Astrocyte (in vitro differentiated cells and primary cell): ENCODE measurements around the gene LSM14B. TPM values are rescaled to one million over a fixed set of nuclear protein-coding genes. Genes with fewer than 3 reads are reported as not detected.

Experiments
- DNase-seq: peaks from one replicate; pipeline ENCODE4 v3.0.0-alpha.2; 2010; ENCODE audit warnings: low read depth
- FAIRE-seq: peaks from 2 replicates; lab custom pipeline; 2011; peaks lifted over from hg19 to GRCh38; lab: Jason Lieb, UNC
- H2AFZ ChIP-seq: 2 replicates; pipeline ENCODE4 v1.6.0; 2012; ENCODE audit warnings: low read depth, low read length, inconsistent platforms
- H3K27ac ChIP-seq: 2 replicates; pipeline ENCODE4 v1.5.1; 2011; ENCODE audit warnings: low read depth, low read length, inconsistent platforms
- H3K27me3 ChIP-seq: 2 replicates; pipeline ENCODE4 v1.6.0; 2011; ENCODE audit warnings: low read length, inconsistent platforms; ENCODE audit not compliant: insufficient read depth
- H3K36me3 ChIP-seq: 2 replicates; pipeline ENCODE4 v1.5.1; 2011; ENCODE audit warnings: low read length, inconsistent platforms; ENCODE audit not compliant: insufficient read depth
- H3K4me1 ChIP-seq: 2 replicates; pipeline ENCODE4 v1.5.1; 2011; ENCODE audit warnings: low read length, inconsistent platforms; ENCODE audit not compliant: insufficient read depth
- H3K4me2 ChIP-seq: 2 replicates; pipeline ENCODE4 v1.6.0; 2012; ENCODE audit warnings: low read length, inconsistent platforms
- H3K4me3 ChIP-seq: 2 replicates; pipeline ENCODE4 v1.5.1; 2011; ENCODE audit warnings: low read depth, mild to moderate bottlenecking, low read length, inconsistent platforms; ENCODE audit not compliant: insufficient read depth
- H3K79me2 ChIP-seq: 2 replicates; pipeline ENCODE4 v1.6.0; 2012; ENCODE audit warnings: mild to moderate bottlenecking, low read length, inconsistent platforms; ENCODE audit not compliant: insufficient read depth
- H3K9ac ChIP-seq: 2 replicates; pipeline ENCODE4 v1.6.0; 2012; ENCODE audit warnings: mild to moderate bottlenecking, low read length, inconsistent platforms
- H3K9me3 ChIP-seq: 2 replicates; pipeline ENCODE4 v1.5.1; 2012; ENCODE audit warnings: low read depth, mild to moderate bottlenecking, low read length, inconsistent platforms; ENCODE audit not compliant: insufficient read depth
- H4K20me1 ChIP-seq: 2 replicates; pipeline ENCODE4 v1.6.0; 2012; ENCODE audit warnings: low read length, inconsistent platforms; ENCODE audit not compliant: insufficient read depth
- H3K27ac Mint-ChIP-seq: one replicate; pipeline ENCODE4 v1.8.0; 2021; ENCODE audit warnings: mild to moderate bottlenecking, mixed read lengths; ENCODE audit not compliant: unreplicated experiment
- H3K27me3 Mint-ChIP-seq: one replicate; pipeline ENCODE4 v1.8.0; 2021; ENCODE audit warnings: low read depth, mixed read lengths; ENCODE audit not compliant: unreplicated experiment
- H3K36me3 Mint-ChIP-seq: one replicate; pipeline ENCODE4 v1.8.0; 2021; ENCODE audit warnings: low read depth, mixed read lengths; ENCODE audit not compliant: unreplicated experiment
- H3K4me1 Mint-ChIP-seq: one replicate; pipeline ENCODE4 v1.8.0; 2021; ENCODE audit warnings: low read depth, mixed read lengths; ENCODE audit not compliant: unreplicated experiment
- H3K4me3 Mint-ChIP-seq: one replicate; pipeline ENCODE4 v1.8.0; 2021; ENCODE audit warnings: mild to moderate bottlenecking, moderate library complexity, mixed read lengths; ENCODE audit not compliant: unreplicated experiment
- H3K9me3 Mint-ChIP-seq: one replicate; pipeline ENCODE4 v1.8.0; 2021; ENCODE audit warnings: mild to moderate bottlenecking, mixed read lengths; ENCODE audit not compliant: unreplicated experiment
- CTCF ChIP-seq: IDR thresholded peaks from 2 replicates; pipeline ENCODE4 v1.5.1; 2011; ENCODE audit warnings: low read depth, mild to moderate bottlenecking, inconsistent platforms, low read length, moderate library complexity; ENCODE audit not compliant: insufficient read depth
- EZH2 ChIP-seq: IDR thresholded peaks from 2 replicates; pipeline ENCODE4 v1.6.1; 2012; ENCODE audit warnings: mild to moderate bottlenecking, low read length, inconsistent platforms; ENCODE audit not compliant: insufficient read depth
- total RNA-seq: library from RNA; stranded (reverse); gene quantifications from 2 replicates; pipeline ENCODE4 v1.2.1, GENCODE V29; 2021

The LSM14B gene
- total RNA-seq, 1 donor from 2014 or later, result 27.1 TPM

- H3K9ac ChIP-seq, result no peak overlapping the region
- Mint-ChIP-seq H3K9me3 (peaks cover 2% of the 10 kb centered on the region), H3K4me3 (no peak overlapping the region), H3K4me1 (no peaks in the 10 kb centered on the region), H3K27me3 (peaks cover 16% of the 10 kb centered on the region), H3K36me3 (no peaks in the 10 kb centered on the region), H3K27ac (no peak overlapping the region)
- no peaks in the 10 kb centered on the region for H3K79me2 ChIP-seq
- H2AFZ ChIP-seq, result no peak overlapping the region
- H4K20me1 ChIP-seq, result no peaks in the 10 kb centered on the region
- no peaks in the 10 kb centered on the region for H3K9me3 ChIP-seq
- peaks cover 6% of the 10 kb centered on the region for H3K27me3 ChIP-seq
- no peak for DNase-seq
- H3K4me1 ChIP-seq, result peaks cover 4% of the 10 kb centered on the region
- no peak overlapping the region for H3K4me3 ChIP-seq
- no peaks in the 10 kb centered on the region for H3K36me3 ChIP-seq
- no peak overlapping the region for H3K4me2 ChIP-seq
- H3K27ac ChIP-seq, result no peak overlapping the region
- TF ChIP-seq CTCF (no peak), EZH2 (no peak)
- FAIRE-seq, result no peak
Observed at GRCh38 chr20:62087227-62087626, 35.0 kb upstream of the LSM14B start.

GRCh38 chr20:62087632-62088031 lies 34.6 kb upstream of the LSM14B start:
- FAIRE-seq (no peak), DNase-seq (no peak)
- H3K36me3 Mint-ChIP-seq, result no peaks in the 10 kb centered on the region
- H3K9me3 Mint-ChIP-seq, result peaks cover 3% of the 10 kb centered on the region
- Histone ChIP-seq H3K27me3 (peaks cover 6% of the 10 kb centered on the region), H3K36me3 (no peaks in the 10 kb centered on the region), H3K79me2 (no peaks in the 10 kb centered on the region), H4K20me1 (no peaks in the 10 kb centered on the region), H3K4me3 (no peak overlapping the region), H3K27ac (no peak overlapping the region), H3K9ac (no peak overlapping the region), H3K4me2 (no peak overlapping the region), H3K4me1 (peaks cover 4% of the 10 kb centered on the region), H2AFZ (no peak overlapping the region), H3K9me3 (no peaks in the 10 kb centered on the region)
- H3K4me3 Mint-ChIP-seq, result no peak overlapping the region
- no peak for TF ChIP-seq CTCF
- TF ChIP-seq EZH2, result no peak
- no peaks in the 10 kb centered on the region for H3K4me1 Mint-ChIP-seq
- H3K27ac Mint-ChIP-seq, result no peak overlapping the region
- H3K27me3 Mint-ChIP-seq, result peaks cover 14% of the 10 kb centered on the region

- peaks cover 5% of the 10 kb centered on the region for H3K9me3 Mint-ChIP-seq
Observed at GRCh38 chr20:62088258-62089127, 33.8 kb upstream of the LSM14B start.

More at GRCh38 chr20:62088258-62089127, 33.8 kb upstream of the LSM14B start:
- Histone ChIP-seq H3K27me3 (peaks cover 4% of the 10 kb centered on the region), H3K4me2 (peak overlapping the region; percentile 12), H3K79me2 (no peaks in the 10 kb centered on the region), H4K20me1 (no peaks in the 10 kb centered on the region), H3K9ac (no peak overlapping the region), H2AFZ (no peak overlapping the region), H3K4me3 (no peak overlapping the region), H3K4me1 (peaks cover 4% of the 10 kb centered on the region), H3K36me3 (no peaks in the 10 kb centered on the region), H3K9me3 (no peaks in the 10 kb centered on the region), H3K27ac (no peak overlapping the region)
- Mint-ChIP-seq H3K27ac (no peak overlapping the region), H3K4me1 (no peaks in the 10 kb centered on the region), H3K36me3 (no peaks in the 10 kb centered on the region), H3K4me3 (no peak overlapping the region), H3K27me3 (peaks cover 10% of the 10 kb centered on the region)
- DNase-seq (peak; percentile 87), FAIRE-seq (no peak)
- no peak for TF ChIP-seq EZH2
- no peak for TF ChIP-seq CTCF
